IPS-15b (cell line): ENCODE results near the gene NPTX2.

ENCODE experiments used
- H3K27me3 ChIP-seq: one replicate; pipeline ENCODE4 v1.6.1; 2013; ENCODE audit warnings: low read length; ENCODE audit not compliant: control insufficient read depth, insufficient read depth
- H3K36me3 ChIP-seq: one replicate; pipeline ENCODE4 v1.6.1; 2013; ENCODE audit warnings: low read length; ENCODE audit not compliant: control insufficient read depth, insufficient read depth
- H3K4me1 ChIP-seq: one replicate; pipeline ENCODE4 v1.6.1; 2013; ENCODE audit warnings: mild to moderate bottlenecking, low read length; ENCODE audit not compliant: control insufficient read depth, insufficient read depth
- H3K4me3 ChIP-seq: one replicate; pipeline ENCODE4 v1.5.1; 2013; ENCODE audit warnings: low read depth, low read length
- H3K9ac ChIP-seq: one replicate; pipeline ENCODE4 v1.6.1; 2013; ENCODE audit warnings: low read depth, mild to moderate bottlenecking, low read length
- H3K9me3 ChIP-seq: one replicate; pipeline ENCODE4 v1.6.1; 2013; ENCODE audit warnings: mild to moderate bottlenecking, low read length; ENCODE audit not compliant: control insufficient read depth, insufficient read depth

Gene NPTX2

DNA sequence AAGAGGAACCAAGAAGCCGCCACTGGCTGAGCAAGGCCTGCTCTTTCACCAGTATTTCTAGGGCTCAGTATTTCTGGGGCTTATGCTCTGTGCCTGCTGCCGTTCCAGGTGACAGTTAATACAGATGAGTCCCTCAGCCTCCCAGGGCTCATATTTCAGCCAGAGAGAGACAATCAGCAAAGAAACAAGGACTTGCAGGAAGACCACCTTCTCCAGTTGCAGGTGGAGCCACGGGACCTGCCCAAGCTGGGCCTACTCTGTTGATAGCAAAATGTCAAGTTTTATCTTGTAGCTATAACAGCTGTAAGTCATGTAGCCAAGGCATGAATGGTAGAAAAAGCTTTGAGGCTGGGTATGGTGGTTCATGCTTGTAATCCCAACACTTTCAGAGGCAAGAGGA lies 42.7 kb downstream of the NPTX2 start:
- Histone ChIP-seq H3K9ac (no peak overlapping the region), H3K9me3 (no peaks in the 10 kb centered on the region), H3K27me3 (peaks cover 5% of the 10 kb centered on the region), H3K36me3 (no peaks in the 10 kb centered on the region), H3K4me1 (no peaks in the 10 kb centered on the region), H3K4me3 (no peak overlapping the region)

DNA sequence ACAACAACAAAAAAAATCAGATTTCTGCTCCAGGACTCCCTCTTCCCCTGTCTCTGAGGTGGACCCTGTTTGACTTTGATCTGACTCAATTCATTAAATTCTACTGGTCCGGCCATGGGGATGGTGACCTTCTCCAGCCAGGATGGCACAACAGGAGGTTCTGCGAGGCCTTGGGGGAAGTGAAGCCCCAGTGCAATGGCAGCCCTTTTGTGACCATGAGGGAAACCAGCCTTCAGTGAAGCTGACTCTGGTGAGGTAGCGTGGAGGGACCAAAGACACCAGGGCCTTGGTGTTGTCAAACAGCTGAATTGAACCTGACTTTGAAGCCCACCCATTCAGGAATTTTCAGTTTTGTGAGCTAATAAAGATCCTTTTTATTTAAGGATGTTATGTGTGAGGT lies 44.5 kb downstream of the NPTX2 start:
- H3K4me3 ChIP-seq, result no peak overlapping the region
- no peak overlapping the region for H3K9ac ChIP-seq
- H3K9me3 ChIP-seq, result no peaks in the 10 kb centered on the region
- H3K27me3 ChIP-seq, result peaks cover 10% of the 10 kb centered on the region
- no peaks in the 10 kb centered on the region for H3K4me1 ChIP-seq
- H3K36me3 ChIP-seq, result no peaks in the 10 kb centered on the region

DNA sequence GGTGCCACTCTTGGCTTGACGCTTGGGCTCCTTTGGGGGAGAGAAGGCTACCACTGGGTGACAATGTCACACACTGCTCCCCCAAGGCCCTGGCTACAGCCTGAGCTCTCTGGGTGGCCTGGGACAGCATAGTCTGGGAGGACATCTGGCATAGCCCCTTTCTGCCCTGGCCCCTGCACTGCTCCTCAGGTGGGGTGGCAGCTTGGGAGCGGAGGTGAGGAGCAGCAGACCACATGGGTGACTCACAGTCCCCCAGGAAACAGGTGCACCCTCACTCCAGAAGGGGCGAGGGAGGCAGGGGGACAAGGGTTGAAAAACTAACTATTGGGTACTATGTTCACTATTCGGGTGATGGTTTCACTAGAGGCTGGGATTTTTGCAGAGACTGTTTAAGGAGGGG lies 45.2 kb downstream of the NPTX2 start:
- peaks cover 17% of the 10 kb centered on the region for H3K27me3 ChIP-seq
- no peak overlapping the region for H3K9ac ChIP-seq
- no peaks in the 10 kb centered on the region for H3K9me3 ChIP-seq
- no peaks in the 10 kb centered on the region for H3K36me3 ChIP-seq
- no peaks in the 10 kb centered on the region for H3K4me1 ChIP-seq
- H3K4me3 ChIP-seq, result no peak overlapping the region

DNA sequence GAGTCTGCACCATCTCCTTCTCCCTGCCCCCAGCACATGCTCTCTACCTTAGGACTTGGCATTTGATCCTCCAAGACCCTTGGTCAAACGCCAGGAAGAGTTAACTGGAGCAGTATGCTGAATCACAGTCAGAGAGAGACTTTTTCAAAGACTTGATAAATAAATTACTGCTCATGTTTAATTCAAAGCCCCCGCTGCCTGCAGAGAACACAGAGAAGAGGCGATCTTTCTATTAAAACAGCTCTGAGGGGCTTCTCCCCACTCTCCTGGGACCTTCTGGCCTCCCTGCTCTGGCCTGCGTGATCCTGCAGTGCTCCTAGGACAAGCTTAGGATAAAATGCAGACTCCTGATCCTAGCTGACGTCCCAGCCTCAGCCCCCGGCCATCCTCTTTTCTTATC lies 47.8 kb downstream of the NPTX2 start:
- H3K4me1 ChIP-seq, result no peaks in the 10 kb centered on the region
- H3K9me3 ChIP-seq, result no peaks in the 10 kb centered on the region
- no peaks in the 10 kb centered on the region for H3K36me3 ChIP-seq
- peaks cover 30% of the 10 kb centered on the region for H3K27me3 ChIP-seq
- H3K4me3 ChIP-seq, result no peak overlapping the region
- H3K9ac ChIP-seq, result no peak overlapping the region

DNA sequence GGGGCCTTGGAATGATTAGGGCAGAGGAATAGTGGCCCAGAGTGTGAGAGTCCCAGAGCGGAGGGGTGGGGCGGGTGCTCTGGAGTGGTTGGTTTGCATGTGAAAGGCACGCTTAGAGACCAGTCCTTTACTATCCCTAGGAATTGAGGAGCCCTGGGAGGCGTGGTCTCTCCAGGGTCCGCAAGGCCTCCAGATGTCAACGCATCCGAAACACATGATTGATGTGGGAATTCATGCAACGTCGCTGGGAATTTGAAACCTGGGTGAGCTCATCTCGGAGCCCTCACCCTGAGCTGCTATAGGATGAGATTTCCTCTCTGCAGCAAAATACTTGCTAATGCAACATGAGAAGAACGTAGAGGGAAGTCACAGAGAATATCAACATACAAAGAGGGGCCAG lies 51.2 kb downstream of the NPTX2 start:
- Histone ChIP-seq H3K4me3 (no peak overlapping the region), H3K9me3 (no peaks in the 10 kb centered on the region), H3K27me3 (peaks cover 37% of the 10 kb centered on the region), H3K36me3 (no peaks in the 10 kb centered on the region), H3K9ac (no peak overlapping the region), H3K4me1 (no peaks in the 10 kb centered on the region)

DNA sequence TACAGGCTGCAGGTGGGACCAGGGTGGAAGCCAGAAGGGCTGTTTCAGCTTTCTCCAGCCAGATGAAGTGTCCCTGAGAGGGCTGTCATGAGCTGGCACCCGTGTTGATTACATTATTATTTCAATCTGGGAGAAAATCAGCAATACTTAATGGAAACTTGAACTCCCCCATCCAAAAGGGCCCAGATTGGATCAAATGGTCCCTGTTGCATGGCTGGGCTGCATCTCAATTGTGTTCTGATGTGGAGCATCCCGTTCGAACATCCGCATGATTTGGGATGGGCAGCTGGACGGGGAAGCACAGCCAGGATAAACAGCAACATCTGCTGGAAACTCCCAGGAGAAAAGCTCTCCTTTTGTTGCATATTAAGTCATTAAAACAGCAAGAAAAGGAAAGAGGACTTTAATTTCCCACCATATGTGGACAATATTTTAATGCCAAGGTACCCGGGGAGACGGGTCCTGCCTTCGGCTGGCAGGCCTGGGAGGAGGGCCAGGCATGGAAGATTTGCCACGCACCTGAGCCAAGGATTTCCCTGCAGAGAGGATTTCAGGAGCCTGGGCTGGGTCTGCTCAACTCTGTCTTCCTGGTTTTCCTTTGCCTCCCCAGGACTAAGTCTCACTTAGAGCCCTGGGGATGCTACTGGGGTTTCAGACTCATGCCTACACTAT lies 52.4 kb downstream of the NPTX2 start:
- no peaks in the 10 kb centered on the region for H3K9me3 ChIP-seq
- no peak overlapping the region for H3K4me3 ChIP-seq
- no peaks in the 10 kb centered on the region for H3K36me3 ChIP-seq
- no peaks in the 10 kb centered on the region for H3K4me1 ChIP-seq
- H3K9ac ChIP-seq, result no peak overlapping the region
- H3K27me3 ChIP-seq, result peaks cover 34% of the 10 kb centered on the region

DNA sequence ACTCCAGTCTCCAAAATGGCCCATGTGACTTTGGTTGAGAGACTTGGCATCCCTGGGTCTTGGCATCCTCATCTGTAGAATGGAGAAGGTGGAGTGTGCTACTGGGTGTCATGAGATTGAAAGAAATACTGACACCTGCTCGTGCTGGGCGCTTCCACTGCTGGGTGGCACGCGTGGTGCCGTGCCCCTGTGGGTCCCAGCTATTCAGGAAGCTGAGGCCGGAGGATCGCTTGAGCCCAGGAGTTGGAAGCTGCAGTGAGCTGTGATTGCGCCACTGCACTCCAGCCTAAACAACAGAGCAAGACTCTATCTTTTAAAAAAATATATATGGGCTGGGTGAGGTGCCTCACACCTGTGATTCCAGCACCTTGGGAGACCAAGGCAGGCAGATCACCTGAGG lies 53.1 kb downstream of the NPTX2 start:
- Histone ChIP-seq H3K4me3 (no peak overlapping the region), H3K27me3 (peaks cover 34% of the 10 kb centered on the region), H3K9me3 (no peaks in the 10 kb centered on the region)

DNA sequence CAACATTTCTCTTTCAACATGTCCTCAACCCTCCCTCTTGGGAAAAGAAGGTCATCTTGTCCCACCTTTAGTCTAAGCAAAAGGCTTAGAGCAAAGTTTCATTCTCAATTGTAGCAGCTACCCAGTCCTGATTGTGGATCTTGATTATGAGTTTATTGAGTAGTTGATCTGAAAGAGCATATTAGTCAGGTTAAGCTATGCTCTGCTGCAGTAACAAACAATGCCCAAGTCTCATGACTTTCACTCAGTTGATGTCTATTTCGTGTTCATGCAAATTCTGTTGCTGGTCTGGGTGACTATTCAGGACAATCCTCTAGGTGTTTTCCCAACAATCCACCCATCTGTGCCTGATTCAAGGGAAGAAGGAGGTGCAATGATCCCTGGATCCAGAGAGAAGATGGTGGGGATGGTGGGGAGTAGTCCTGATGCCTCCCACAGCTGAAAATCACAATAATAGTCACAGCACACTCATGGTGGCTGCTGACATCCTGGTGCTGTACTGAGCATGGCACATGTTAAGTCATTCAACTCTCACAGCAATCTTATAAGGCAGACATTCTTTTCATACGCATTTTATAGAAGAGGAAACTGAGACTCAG lies 54.7 kb downstream of the NPTX2 start:
- no peaks in the 10 kb centered on the region for H3K9me3 ChIP-seq
- H3K36me3 ChIP-seq, result no peaks in the 10 kb centered on the region
- H3K4me1 ChIP-seq, result no peaks in the 10 kb centered on the region
- H3K27me3 ChIP-seq, result peaks cover 27% of the 10 kb centered on the region
- H3K4me3 ChIP-seq, result no peak overlapping the region
- no peak overlapping the region for H3K9ac ChIP-seq

More for the DNA sequence above, 53.1 kb downstream of the NPTX2 start:
- Histone ChIP-seq H3K9ac (no peak overlapping the region), H3K36me3 (no peaks in the 10 kb centered on the region), H3K4me1 (no peaks in the 10 kb centered on the region)

DNA sequence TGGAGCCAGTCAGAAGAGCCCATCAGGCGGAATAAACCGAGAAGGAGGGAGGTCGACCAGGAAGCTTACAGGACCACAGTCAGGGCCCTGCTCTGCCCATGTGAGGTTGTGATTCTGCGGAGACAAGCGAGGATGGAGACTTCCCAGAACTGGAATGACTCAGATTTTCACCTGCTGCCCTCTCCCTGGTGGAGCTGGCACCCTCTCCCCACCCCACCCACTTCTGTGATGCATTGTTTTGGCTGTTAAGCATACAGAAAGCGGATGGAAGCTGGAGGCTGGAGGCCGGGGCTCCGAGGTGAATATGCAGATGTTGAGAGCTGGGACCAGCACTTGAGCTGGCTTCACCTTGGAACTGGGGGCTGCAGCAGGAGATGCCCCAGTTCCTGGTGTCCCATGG lies 57.4 kb downstream of the NPTX2 start:
- H3K9ac ChIP-seq, result no peak overlapping the region
- H3K27me3 ChIP-seq, result peaks cover 13% of the 10 kb centered on the region
- H3K4me1 ChIP-seq, result no peaks in the 10 kb centered on the region
- H3K36me3 ChIP-seq, result no peaks in the 10 kb centered on the region
- no peaks in the 10 kb centered on the region for H3K9me3 ChIP-seq
- no peak overlapping the region for H3K4me3 ChIP-seq

DNA sequence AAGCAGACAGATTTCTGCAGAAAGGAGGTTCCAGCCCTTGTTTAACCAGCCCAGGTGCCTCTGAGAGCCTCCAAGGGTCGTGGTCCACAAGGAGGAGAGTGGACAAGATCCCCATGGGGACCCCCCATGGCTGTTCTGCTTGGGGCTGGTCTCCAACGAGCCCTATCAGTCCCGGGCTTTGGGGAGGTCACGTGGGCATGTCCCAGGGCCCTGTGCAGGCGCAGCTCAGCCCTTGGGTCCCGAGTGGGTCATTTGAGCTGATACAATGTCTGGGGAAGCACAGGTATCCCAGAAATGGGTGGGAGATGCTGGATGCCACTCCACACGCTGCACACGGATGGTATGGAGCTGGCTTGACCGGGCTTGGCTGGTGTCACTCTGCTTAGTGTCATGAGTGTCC lies 57.8 kb downstream of the NPTX2 start:
- Histone ChIP-seq H3K4me3 (no peak overlapping the region), H3K27me3 (peaks cover 9% of the 10 kb centered on the region), H3K4me1 (no peaks in the 10 kb centered on the region), H3K36me3 (no peaks in the 10 kb centered on the region), H3K9me3 (no peaks in the 10 kb centered on the region), H3K9ac (no peak overlapping the region)

DNA sequence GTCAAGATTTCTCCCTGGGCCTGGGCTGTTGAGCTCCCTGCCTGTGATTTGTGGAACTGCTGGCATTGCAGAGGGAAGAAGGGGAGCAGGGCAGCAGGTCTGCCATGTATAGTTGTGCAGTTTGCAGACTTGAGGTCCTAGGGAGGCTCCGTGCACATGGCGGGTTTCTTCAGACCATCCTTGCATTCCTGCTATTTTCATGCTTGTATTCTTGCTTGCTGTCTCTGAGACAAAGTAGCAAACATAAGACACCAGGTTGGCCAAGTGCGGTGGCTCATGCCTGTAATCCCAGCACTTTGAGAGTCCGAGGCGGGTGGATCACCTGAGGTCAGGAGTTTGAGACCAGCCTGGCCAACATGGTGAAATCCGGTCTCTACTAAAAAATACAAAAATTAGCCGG lies 61.1 kb downstream of the NPTX2 start:
- Histone ChIP-seq H3K9ac (no peak overlapping the region), H3K27me3 (no peaks in the 10 kb centered on the region), H3K4me3 (no peak overlapping the region), H3K9me3 (no peaks in the 10 kb centered on the region), H3K36me3 (no peaks in the 10 kb centered on the region), H3K4me1 (no peaks in the 10 kb centered on the region)
